HG03159 (cell line): ENCODE results near the gene CNN2.

Source experiments
- ATAC-seq: cut with Tn5 transposase; IDR thresholded peaks from one replicate; pipeline ENCODE4 v1.9.1; 2021; ENCODE audit warnings: mild to moderate bottlenecking, moderate library complexity; ENCODE audit not compliant: unreplicated experiment

Gene CNN2

GRCh38 chr19:1080360-1081161 is 54.2 kb downstream of the CNN2 start:
- ATAC-seq: no peak

- ATAC-seq: no peak
Observed at GRCh38 chr19:1081301-1082164, 55.1 kb downstream of the CNN2 start.

GRCh38 chr19:1082165-1082927 is 55.9 kb downstream of the CNN2 start:
- no peak for ATAC-seq

- no peak for ATAC-seq
Observed at GRCh38 chr19:1082928-1083816, 56.8 kb downstream of the CNN2 start.

GRCh38 chr19:1084024-1084868 is 57.8 kb downstream of the CNN2 start:
- ATAC-seq: no peak

GRCh38 chr19:1085053-1085658 is 58.7 kb downstream of the CNN2 start:
- no peak for ATAC-seq

- no peak for ATAC-seq
Observed at GRCh38 chr19:1085676-1086442, 59.5 kb downstream of the CNN2 start.

- ATAC-seq: no peak
Observed at GRCh38 chr19:1086613-1087012, 60.2 kb downstream of the CNN2 start.

GRCh38 chr19:1087813-1088415 is 61.5 kb downstream of the CNN2 start:
- no peak for ATAC-seq

GRCh38 chr19:1088416-1089010 is 62.1 kb downstream of the CNN2 start:
- ATAC-seq: no peak
